Activated naive CD8-positive, alpha-beta T cell (primary cell): ENCODE data around the gene LRRC55.
"Not testable (repeated sequence)": the region's sequence is repeated elsewhere in the genome, so short reads cannot be mapped to it uniquely, and the experiment has no call there.

Experiments
- H3K27ac Mint-ChIP-seq: one replicate; pipeline ENCODE4 v1.8.0; 2021; ENCODE audit warnings: mixed read lengths
- H3K27me3 Mint-ChIP-seq: one replicate; pipeline ENCODE4 v1.8.0; 2021; ENCODE audit warnings: mixed read lengths
- H3K36me3 Mint-ChIP-seq: one replicate; pipeline ENCODE4 v1.8.0; 2021; ENCODE audit warnings: mixed read lengths
- H3K4me1 Mint-ChIP-seq: one replicate; pipeline ENCODE4 v1.8.0; 2021; ENCODE audit warnings: low read depth, mixed read lengths
- H3K4me3 Mint-ChIP-seq: one replicate; pipeline ENCODE4 v1.8.0; 2021; ENCODE audit warnings: mild to moderate bottlenecking, mixed read lengths
- H3K9me3 Mint-ChIP-seq: one replicate; pipeline ENCODE4 v1.8.0; 2021; ENCODE audit warnings: low read depth, mixed read lengths

The LRRC55 gene

DNA sequence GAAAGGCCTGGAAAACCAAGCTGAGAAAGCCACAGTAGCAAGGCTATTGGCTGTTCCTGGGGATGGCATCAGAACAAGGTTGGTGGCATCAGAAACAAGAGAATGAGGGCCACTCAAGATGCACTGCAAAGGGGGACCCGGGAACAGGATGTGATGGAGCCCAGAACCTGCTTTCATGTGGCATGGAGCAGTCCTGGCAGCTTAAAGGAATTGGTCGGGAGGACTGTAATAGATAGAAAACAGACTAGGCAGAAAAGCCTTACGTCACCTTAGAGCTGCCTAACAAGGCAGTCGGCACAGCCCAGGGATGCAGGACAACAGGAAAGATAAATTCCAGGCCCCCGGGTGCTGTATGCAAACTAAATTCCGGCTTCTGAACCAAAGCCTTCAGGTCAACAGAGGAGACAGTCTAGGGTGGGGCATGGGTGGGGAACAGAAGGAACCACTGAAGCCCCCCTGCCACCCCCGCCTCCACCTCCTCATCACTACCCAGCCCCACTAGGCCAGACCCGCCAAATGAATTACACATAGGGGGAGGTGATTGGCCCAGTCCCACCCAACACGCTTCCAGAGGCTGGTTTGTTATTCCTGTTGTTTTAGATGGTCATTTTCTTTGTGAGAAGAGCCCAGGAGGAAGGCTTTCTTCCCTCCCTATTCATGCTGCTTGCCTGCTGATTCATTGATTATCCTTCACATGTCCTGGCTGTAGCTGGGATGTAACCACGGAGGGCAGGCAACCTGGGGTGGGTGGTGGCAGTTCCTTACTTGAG is 25.7 kb upstream of the LRRC55 start:
- Mint-ChIP-seq H3K4me1 (no peaks in the 10 kb centered on the region), H3K4me3 (no peak overlapping the region), H3K9me3 (no peaks in the 10 kb centered on the region), H3K27ac (no peak overlapping the region), H3K27me3 (peaks cover 19% of the 10 kb centered on the region), H3K36me3 (no peaks in the 10 kb centered on the region)

- H3K36me3 Mint-ChIP-seq, result no peaks in the 10 kb centered on the region
- no peak overlapping the region for H3K27ac Mint-ChIP-seq
- peaks cover 24% of the 10 kb centered on the region for H3K27me3 Mint-ChIP-seq
- no peak overlapping the region for H3K4me3 Mint-ChIP-seq
- no peaks in the 10 kb centered on the region for H3K4me1 Mint-ChIP-seq
- no peaks in the 10 kb centered on the region for H3K9me3 Mint-ChIP-seq
Measured at GRCh38 chr11:57156928-57157327, 24.8 kb upstream of the LRRC55 start.

- Mint-ChIP-seq H3K9me3 (no peaks in the 10 kb centered on the region), H3K36me3 (no peaks in the 10 kb centered on the region), H3K27ac (no peak overlapping the region), H3K27me3 (peaks cover 28% of the 10 kb centered on the region), H3K4me3 (no peak overlapping the region), H3K4me1 (no peaks in the 10 kb centered on the region)
Measured at GRCh38 chr11:57157624-57158023, 24.1 kb upstream of the LRRC55 start.

DNA sequence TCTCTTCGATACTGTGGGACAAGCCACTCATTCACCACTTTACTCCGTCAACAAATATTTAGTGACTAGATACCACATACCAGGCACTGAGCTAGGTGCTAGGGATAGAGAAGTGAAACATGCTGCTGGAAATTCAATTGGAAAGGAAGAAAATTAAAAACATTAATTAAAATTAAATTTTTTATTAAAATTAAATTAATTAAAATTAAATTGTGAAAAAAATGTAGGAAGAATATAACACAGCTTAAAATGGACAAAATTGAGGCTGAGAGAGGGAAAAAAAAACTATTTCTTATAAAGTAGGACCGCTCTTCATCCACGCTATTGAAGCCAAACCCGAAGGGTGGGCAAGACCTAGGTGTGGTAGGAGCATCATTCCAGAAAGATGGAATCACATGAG is 23.6 kb upstream of the LRRC55 start:
- Mint-ChIP-seq H3K9me3 (no peaks in the 10 kb centered on the region), H3K27me3 (peaks cover 32% of the 10 kb centered on the region), H3K4me3 (no peak overlapping the region), H3K4me1 (no peaks in the 10 kb centered on the region), H3K27ac (no peak overlapping the region), H3K36me3 (no peaks in the 10 kb centered on the region)

DNA sequence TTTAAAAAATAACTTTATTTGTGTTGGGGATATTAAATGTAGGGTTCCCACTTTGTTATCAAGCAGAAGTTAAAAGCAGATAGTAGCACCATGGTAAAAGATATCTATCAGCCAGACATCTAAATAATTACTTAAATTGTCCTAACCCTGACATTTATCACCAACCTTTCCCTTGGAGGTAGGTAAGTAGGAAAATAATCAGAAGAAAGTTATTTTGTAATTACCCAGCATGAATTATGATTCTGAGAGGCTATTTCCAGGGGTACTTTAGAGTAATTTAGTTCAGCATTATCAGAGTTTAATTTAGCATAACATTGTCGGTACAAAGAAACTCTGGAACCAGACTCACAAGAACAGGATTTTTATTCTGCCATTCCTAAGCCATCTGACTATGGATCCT is 23.2 kb upstream of the LRRC55 start:
- Mint-ChIP-seq H3K36me3 (no peaks in the 10 kb centered on the region), H3K4me3 (no peak overlapping the region), H3K27ac (no peak overlapping the region), H3K27me3 (peaks cover 32% of the 10 kb centered on the region), H3K9me3 (no peaks in the 10 kb centered on the region), H3K4me1 (no peaks in the 10 kb centered on the region)

DNA sequence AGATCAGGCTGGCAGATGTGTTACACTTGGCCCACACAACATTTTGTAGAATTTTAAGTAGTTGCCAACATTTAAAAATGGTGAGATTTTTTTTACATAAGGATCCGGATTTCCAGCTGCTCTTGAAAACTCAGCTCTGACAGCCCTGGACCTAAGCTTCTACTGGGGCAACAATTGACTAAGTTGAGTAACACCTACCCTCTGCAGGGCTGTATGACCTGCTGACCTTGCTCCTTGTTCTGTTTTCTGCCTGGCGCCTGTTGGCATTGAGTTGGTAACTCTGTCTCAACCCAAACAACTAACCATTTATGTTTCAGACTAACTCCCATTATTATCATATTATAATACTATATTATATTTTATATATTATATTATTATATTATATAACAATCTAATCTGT is 21.1 kb upstream of the LRRC55 start:
- peaks cover 31% of the 10 kb centered on the region for H3K27me3 Mint-ChIP-seq
- H3K36me3 Mint-ChIP-seq, result no peaks in the 10 kb centered on the region
- H3K4me3 Mint-ChIP-seq, result no peak overlapping the region
- H3K9me3 Mint-ChIP-seq, result no peaks in the 10 kb centered on the region
- no peak overlapping the region for H3K27ac Mint-ChIP-seq
- no peaks in the 10 kb centered on the region for H3K4me1 Mint-ChIP-seq

DNA sequence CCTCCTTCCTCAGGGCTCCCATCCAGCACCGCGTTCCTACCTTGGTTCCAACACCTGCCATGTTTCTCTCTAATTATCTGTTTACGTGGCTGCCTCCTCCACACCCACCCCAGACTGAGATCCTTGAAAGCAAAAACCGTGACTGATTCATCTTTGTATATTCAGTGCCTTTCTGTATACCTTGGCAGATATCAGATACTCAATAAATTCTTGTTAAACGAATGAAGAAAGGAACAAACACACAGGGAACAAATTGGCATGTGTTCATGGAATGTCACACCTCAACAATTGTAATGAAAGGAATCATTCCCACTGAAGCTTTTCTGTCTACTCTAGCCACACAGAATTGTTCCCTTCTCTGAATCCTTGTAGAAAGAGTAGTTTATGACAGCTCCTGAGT is 20.4 kb upstream of the LRRC55 start:
- H3K4me3 Mint-ChIP-seq, result no peak overlapping the region
- H3K9me3 Mint-ChIP-seq, result no peaks in the 10 kb centered on the region
- H3K27me3 Mint-ChIP-seq, result peaks cover 28% of the 10 kb centered on the region
- H3K36me3 Mint-ChIP-seq, result no peaks in the 10 kb centered on the region
- no peaks in the 10 kb centered on the region for H3K4me1 Mint-ChIP-seq
- no peak overlapping the region for H3K27ac Mint-ChIP-seq

GRCh38 chr11:57162179-57162898 is 19.4 kb upstream of the LRRC55 start:
- Mint-ChIP-seq H3K4me1 (no peaks in the 10 kb centered on the region), H3K27ac (no peak overlapping the region), H3K27me3 (peaks cover 26% of the 10 kb centered on the region), H3K4me3 (no peak overlapping the region), H3K36me3 (no peaks in the 10 kb centered on the region), H3K9me3 (no peaks in the 10 kb centered on the region)

DNA sequence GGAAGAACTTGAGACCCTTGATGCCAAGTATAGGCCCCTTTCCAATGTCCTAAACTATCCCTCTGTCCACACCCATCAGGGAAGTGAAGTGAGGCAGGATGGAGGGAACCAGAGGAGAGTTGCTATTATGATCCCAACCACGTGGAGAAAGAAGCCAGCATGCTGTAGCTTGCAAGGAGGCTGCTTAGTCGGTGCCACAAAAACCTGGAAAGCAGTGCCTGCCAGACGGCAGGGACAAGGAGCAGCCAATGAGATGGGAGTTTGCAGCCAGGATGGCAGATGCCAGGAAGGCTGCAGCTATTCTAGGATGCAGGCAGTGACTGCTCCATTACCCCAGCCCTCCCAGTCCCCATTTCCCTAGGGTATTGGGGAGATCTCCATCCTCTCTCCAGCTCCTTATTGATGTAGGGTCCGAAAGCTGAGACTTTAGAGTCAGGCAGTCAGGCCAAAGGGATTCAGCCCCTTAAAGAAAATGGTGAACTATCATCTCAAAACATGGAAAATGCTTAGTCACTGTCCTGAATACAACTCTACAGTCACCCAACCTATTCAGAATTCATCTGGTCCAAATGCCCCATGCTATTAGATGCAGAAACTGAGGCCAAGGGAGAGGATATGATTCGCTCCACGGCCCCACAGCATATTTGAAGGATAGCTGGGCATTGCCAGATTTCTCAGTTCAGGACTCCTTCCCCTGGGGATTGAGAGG is 18.4 kb upstream of the LRRC55 start:
- no peaks in the 10 kb centered on the region for H3K36me3 Mint-ChIP-seq
- H3K27me3 Mint-ChIP-seq, result peaks cover 27% of the 10 kb centered on the region
- no peak overlapping the region for H3K4me3 Mint-ChIP-seq
- H3K9me3 Mint-ChIP-seq, result no peaks in the 10 kb centered on the region
- no peak overlapping the region for H3K27ac Mint-ChIP-seq
- H3K4me1 Mint-ChIP-seq, result no peaks in the 10 kb centered on the region

DNA sequence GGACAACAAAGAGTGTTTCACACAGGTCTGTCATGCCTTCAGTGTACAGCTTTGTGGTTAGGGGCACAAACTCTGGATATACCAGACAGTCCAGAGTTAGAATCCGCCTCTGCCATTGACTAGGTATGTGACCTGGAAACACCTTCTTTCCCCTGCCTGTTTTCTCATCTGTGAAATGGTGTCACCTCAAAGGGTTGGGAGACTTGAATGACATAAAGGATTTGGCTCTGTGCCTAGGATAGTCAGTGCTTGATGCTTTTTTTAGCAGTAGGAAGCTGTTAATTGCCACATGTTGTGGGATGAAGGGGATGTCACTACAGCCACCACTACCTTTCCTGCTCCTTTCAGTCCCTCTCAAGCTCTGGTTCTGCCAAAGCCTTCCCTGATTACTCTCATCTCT is 17.4 kb upstream of the LRRC55 start:
- Mint-ChIP-seq H3K27me3 (peaks cover 24% of the 10 kb centered on the region), H3K36me3 (no peaks in the 10 kb centered on the region), H3K4me1 (no peaks in the 10 kb centered on the region), H3K4me3 (no peak overlapping the region), H3K9me3 (no peaks in the 10 kb centered on the region), H3K27ac (no peak overlapping the region)

DNA sequence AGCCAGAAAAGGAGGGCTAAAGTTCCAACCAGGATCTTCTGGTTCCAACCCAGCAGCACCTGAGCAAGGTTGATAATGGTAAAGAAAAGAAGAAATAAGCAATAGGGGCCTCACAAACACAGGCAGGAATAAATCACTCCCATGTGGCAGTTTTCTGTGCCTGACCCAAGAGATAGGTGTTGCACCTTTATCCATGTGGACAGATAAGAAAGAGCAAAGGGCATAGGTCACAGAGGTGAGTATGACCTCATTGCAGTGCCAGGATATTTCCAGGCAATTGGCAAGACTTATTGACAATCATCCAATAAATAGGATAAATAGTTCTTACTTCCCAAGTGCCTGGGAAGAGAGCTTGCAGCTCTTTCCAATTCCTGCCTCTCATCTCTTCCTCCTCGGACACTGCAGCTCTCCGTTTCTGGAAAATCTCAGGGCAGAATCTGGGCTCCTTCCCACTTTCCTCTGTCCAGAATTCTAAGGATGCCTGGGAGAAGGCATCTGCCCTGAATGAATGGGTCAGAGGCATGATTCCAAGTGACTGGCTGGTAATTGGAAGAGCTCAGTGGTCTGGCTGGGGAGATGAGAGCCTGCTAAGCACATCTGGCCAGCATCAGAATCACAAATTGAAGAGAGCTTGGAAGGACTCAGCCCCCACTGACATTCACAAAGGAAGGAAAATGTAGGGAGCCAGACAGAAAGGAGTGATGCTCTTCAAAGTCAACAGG is 14.5 kb upstream of the LRRC55 start:
- no peaks in the 10 kb centered on the region for H3K4me1 Mint-ChIP-seq

GRCh38 chr11:57169732-57170313 is 11.9 kb upstream of the LRRC55 start:
- not testable (repeated sequence) for H3K4me3 Mint-ChIP-seq, H3K9me3 Mint-ChIP-seq, H3K36me3 Mint-ChIP-seq, H3K4me1 Mint-ChIP-seq, H3K27ac Mint-ChIP-seq
- peaks cover 11% of the 10 kb centered on the region for H3K27me3 Mint-ChIP-seq

More for the DNA sequence above, 14.5 kb upstream of the LRRC55 start:
- no peak overlapping the region for H3K27ac Mint-ChIP-seq
- H3K9me3 Mint-ChIP-seq, result no peaks in the 10 kb centered on the region
- H3K4me3 Mint-ChIP-seq, result no peak overlapping the region
- H3K27me3 Mint-ChIP-seq, result peaks cover 16% of the 10 kb centered on the region
- no peaks in the 10 kb centered on the region for H3K36me3 Mint-ChIP-seq

GRCh38 chr11:57172031-57172430 is 9.7 kb upstream of the LRRC55 start:
- Mint-ChIP-seq H3K27ac (no peak overlapping the region), H3K4me3 (no peak overlapping the region), H3K4me1 (no peaks in the 10 kb centered on the region), H3K36me3 (no peaks in the 10 kb centered on the region), H3K27me3 (peaks cover 20% of the 10 kb centered on the region), H3K9me3 (no peaks in the 10 kb centered on the region)

DNA sequence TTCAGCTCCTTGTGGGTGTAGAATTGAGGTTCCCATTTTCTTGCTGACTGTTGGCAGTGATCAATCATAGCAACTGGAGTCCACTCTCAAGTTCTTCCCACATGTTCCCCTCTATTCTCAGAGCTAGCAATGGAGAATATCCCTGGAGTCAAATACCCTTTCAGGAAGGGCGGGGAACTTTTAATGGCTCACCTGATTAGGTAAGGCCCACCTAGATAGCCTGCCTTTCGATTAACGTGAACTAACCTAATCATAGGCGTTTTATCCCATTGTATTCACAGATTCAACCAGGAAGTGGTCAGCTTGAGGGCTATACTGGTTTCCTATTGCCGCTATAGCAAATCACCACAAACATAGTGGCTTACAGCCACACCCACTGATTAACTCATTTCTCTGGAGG is 7.1 kb upstream of the LRRC55 start:
- Mint-ChIP-seq H3K4me3 (no peak overlapping the region), H3K9me3 (no peaks in the 10 kb centered on the region), H3K27me3 (peaks cover 25% of the 10 kb centered on the region), H3K4me1 (no peaks in the 10 kb centered on the region), H3K36me3 (no peaks in the 10 kb centered on the region), H3K27ac (no peak overlapping the region)
